ENCODE data around the gene ZNF530.

ZNF530 gene

GRCh38 chr19:57599761-57600383 is at the start of gene ZNF530:
Gene ZNF530, plus strand, starts transcription at chr19:57599885. Its CDS starts 4,461 bp downstream, at chr19:57604346.
- H3K4me1 ChIP-seq (ENCODE audit: control insufficient read depth in 1 of 2, insufficient read depth in 2 of 2, low read length in 2 of 2) = peaks cover 4 to 14% of the 10 kb centered on the region in 2 donors
- peak within 1 kb of the TSS; percentile 70 to 93 for H3K4me3 ChIP-seq (ENCODE audit: low read depth in 1 of 2, low read length in 2 of 2)
- no peak within 1 kb of the TSS for H3K27ac ChIP-seq (ENCODE audit: low read length)
- H3K9me3 ChIP-seq (ENCODE audit: control insufficient read depth in 1 of 2, low read length in 2 of 2) = peaks cover 15 to 31% of the 10 kb centered on the region in 2 donors
- H3K27me3 ChIP-seq (ENCODE audit: low read depth, low read length) = no peaks in the 10 kb centered on the region
- H3K36me3 ChIP-seq (ENCODE audit: control insufficient read depth in 1 of 2, insufficient read depth in 2 of 2, low read length in 2 of 2) = peaks cover 8 to 35% of the 10 kb centered on the region in 2 donors

GRCh38 chr19:57552432-57552831 is 47.3 kb upstream of the ZNF530 start:
- Histone ChIP-seq H3K27me3 (ENCODE audit: low read depth, low read length) (no peaks in the 10 kb centered on the region), H3K36me3 (ENCODE audit: control insufficient read depth in 1 of 2, insufficient read depth in 2 of 2, low read length in 2 of 2) (peaks cover 76 to 91% of the 10 kb centered on the region in 2 donors), H3K27ac (ENCODE audit: low read length) (no peak overlapping the region), H3K4me3 (ENCODE audit: low read depth in 1 of 2, low read length in 2 of 2) (peak overlapping the region in 1 of 2 donors; percentile 38), H3K9me3 (ENCODE audit: control insufficient read depth in 1 of 2, low read length in 2 of 2) (peaks cover 51 to 87% of the 10 kb centered on the region in 2 donors), H3K4me1 (ENCODE audit: control insufficient read depth in 1 of 2, insufficient read depth in 2 of 2, low read length in 2 of 2) (no peaks in the 10 kb centered on the region)

- Histone ChIP-seq H3K27me3 (ENCODE audit: low read depth, low read length) (no peaks in the 10 kb centered on the region), H3K27ac (ENCODE audit: low read length) (no peak overlapping the region), H3K36me3 (ENCODE audit: control insufficient read depth in 1 of 2, insufficient read depth in 2 of 2, low read length in 2 of 2) (peaks cover 32 to 39% of the 10 kb centered on the region in 2 donors), H3K4me3 (ENCODE audit: low read depth in 1 of 2, low read length in 2 of 2) (peak overlapping the region; percentile 74 to 98), H3K9me3 (ENCODE audit: control insufficient read depth in 1 of 2, low read length in 2 of 2) (peaks cover 13 to 42% of the 10 kb centered on the region in 2 donors), H3K4me1 (ENCODE audit: control insufficient read depth in 1 of 2, insufficient read depth in 2 of 2, low read length in 2 of 2) (peaks cover 11 to 17% of the 10 kb centered on the region in 2 donors)
These were observed 42.0 kb upstream of the ZNF530 start for GRCh38 chr19:57557659-57558058.

GRCh38 chr19:57558525-57558924 is 41.2 kb upstream of the ZNF530 start:
- H3K36me3 ChIP-seq (ENCODE audit: control insufficient read depth in 1 of 2, insufficient read depth in 2 of 2, low read length in 2 of 2) = peaks cover 27 to 30% of the 10 kb centered on the region in 2 donors
- H3K27me3 ChIP-seq (ENCODE audit: low read depth, low read length) = no peaks in the 10 kb centered on the region
- peaks cover 7 to 40% of the 10 kb centered on the region in 2 donors for H3K9me3 ChIP-seq (ENCODE audit: control insufficient read depth in 1 of 2, low read length in 2 of 2)
- H3K27ac ChIP-seq (ENCODE audit: low read length) = no peak overlapping the region
- peaks cover 11 to 17% of the 10 kb centered on the region in 2 donors for H3K4me1 ChIP-seq (ENCODE audit: control insufficient read depth in 1 of 2, insufficient read depth in 2 of 2, low read length in 2 of 2)
- H3K4me3 ChIP-seq (ENCODE audit: low read depth in 1 of 2, low read length in 2 of 2) = peak overlapping the region; percentile 74 to 98

- H3K4me1 ChIP-seq (ENCODE audit: control insufficient read depth in 1 of 2, insufficient read depth in 2 of 2, low read length in 2 of 2) = peaks cover 11 to 17% of the 10 kb centered on the region in 2 donors
- H3K4me3 ChIP-seq (ENCODE audit: low read depth in 1 of 2, low read length in 2 of 2) = peak overlapping the region; percentile 74 to 98
- H3K27me3 ChIP-seq (ENCODE audit: low read depth, low read length) = no peaks in the 10 kb centered on the region
- H3K36me3 ChIP-seq (ENCODE audit: control insufficient read depth in 1 of 2, insufficient read depth in 2 of 2, low read length in 2 of 2) = peaks cover 23 to 26% of the 10 kb centered on the region in 2 donors
- H3K27ac ChIP-seq (ENCODE audit: low read length) = peak overlapping the region; percentile 31
- peaks cover 7 to 38% of the 10 kb centered on the region in 2 donors for H3K9me3 ChIP-seq (ENCODE audit: control insufficient read depth in 1 of 2, low read length in 2 of 2)
These were observed 40.7 kb upstream of the ZNF530 start for GRCh38 chr19:57559008-57559403.

- Histone ChIP-seq H3K4me3 (ENCODE audit: low read depth in 1 of 2, low read length in 2 of 2) (peak within 1 kb of the TSS; percentile 74 to 98), H3K4me1 (ENCODE audit: control insufficient read depth in 1 of 2, insufficient read depth in 2 of 2, low read length in 2 of 2) (peaks cover 11 to 17% of the 10 kb centered on the region in 2 donors), H3K36me3 (ENCODE audit: control insufficient read depth in 1 of 2, insufficient read depth in 2 of 2, low read length in 2 of 2) (peaks cover 18 to 20% of the 10 kb centered on the region in 2 donors), H3K27ac (ENCODE audit: low read length) (peak within 1 kb of the TSS; percentile 31), H3K27me3 (ENCODE audit: low read depth, low read length) (no peaks in the 10 kb centered on the region), H3K9me3 (ENCODE audit: control insufficient read depth in 1 of 2, low read length in 2 of 2) (peaks cover 5 to 37% of the 10 kb centered on the region in 2 donors)
These were observed 40.2 kb upstream of the ZNF530 start, which contains the start of gene ZNF550 for GRCh38 chr19:57559404-57560025. Gene ZNF550, minus strand, starts transcription at chr19:57559863. Its CDS starts 181 bp downstream, at chr19:57559682.

GRCh38 chr19:57560049-57560491 is 39.6 kb upstream of the ZNF530 start:
- Histone ChIP-seq H3K4me1 (ENCODE audit: control insufficient read depth in 1 of 2, insufficient read depth in 2 of 2, low read length in 2 of 2) (peaks cover 11 to 17% of the 10 kb centered on the region in 2 donors), H3K27ac (ENCODE audit: low read length) (peak overlapping the region; percentile 27), H3K36me3 (ENCODE audit: control insufficient read depth in 1 of 2, insufficient read depth in 2 of 2, low read length in 2 of 2) (peaks cover 12 to 15% of the 10 kb centered on the region in 2 donors), H3K4me3 (ENCODE audit: low read depth in 1 of 2, low read length in 2 of 2) (peak overlapping the region; percentile 74 to 98), H3K9me3 (ENCODE audit: control insufficient read depth in 1 of 2, low read length in 2 of 2) (peaks cover 6 to 35% of the 10 kb centered on the region in 2 donors), H3K27me3 (ENCODE audit: low read depth, low read length) (no peaks in the 10 kb centered on the region)

- Histone ChIP-seq H3K4me3 (ENCODE audit: low read depth in 1 of 2, low read length in 2 of 2) (peak overlapping the region in 1 of 2 donors; percentile 6), H3K4me1 (ENCODE audit: control insufficient read depth in 1 of 2, insufficient read depth in 2 of 2, low read length in 2 of 2) (peaks cover 3 to 9% of the 10 kb centered on the region in 2 donors), H3K27me3 (ENCODE audit: low read depth, low read length) (no peaks in the 10 kb centered on the region), H3K36me3 (ENCODE audit: control insufficient read depth in 1 of 2, insufficient read depth in 2 of 2, low read length in 2 of 2) (no peaks in the 10 kb centered on the region), H3K9me3 (ENCODE audit: control insufficient read depth in 1 of 2, low read length in 2 of 2) (peaks cover 28 to 56% of the 10 kb centered on the region in 2 donors), H3K27ac (ENCODE audit: low read length) (no peak overlapping the region)
These were observed 36.1 kb upstream of the ZNF530 start for GRCh38 chr19:57563547-57563946.

- Histone ChIP-seq H3K4me1 (ENCODE audit: control insufficient read depth in 1 of 2, insufficient read depth in 2 of 2, low read length in 2 of 2) (no peaks in the 10 kb centered on the region), H3K4me3 (ENCODE audit: low read depth in 1 of 2, low read length in 2 of 2) (peak overlapping the region; percentile 30 to 46), H3K27me3 (ENCODE audit: low read depth, low read length) (no peaks in the 10 kb centered on the region), H3K36me3 (ENCODE audit: control insufficient read depth in 1 of 2, insufficient read depth in 2 of 2, low read length in 2 of 2) (peaks cover 0 to 15% of the 10 kb centered on the region in 2 donors), H3K27ac (ENCODE audit: low read length) (no peak overlapping the region), H3K9me3 (ENCODE audit: control insufficient read depth in 1 of 2, low read length in 2 of 2) (peaks cover 53 to 84% of the 10 kb centered on the region in 2 donors)
These were observed 33.1 kb upstream of the ZNF530 start for GRCh38 chr19:57566396-57567265.

GRCh38 chr19:57570707-57571106 is 29.0 kb upstream of the ZNF530 start:
- H3K4me3 ChIP-seq (ENCODE audit: low read depth in 1 of 2, low read length in 2 of 2) = peak overlapping the region in 1 of 2 donors; percentile 99
- H3K4me1 ChIP-seq (ENCODE audit: control insufficient read depth in 1 of 2, insufficient read depth in 2 of 2, low read length in 2 of 2) = no peaks in the 10 kb centered on the region
- peaks cover 81 to 98% of the 10 kb centered on the region in 2 donors for H3K9me3 ChIP-seq (ENCODE audit: control insufficient read depth in 1 of 2, low read length in 2 of 2)
- peaks cover 37 to 56% of the 10 kb centered on the region in 2 donors for H3K36me3 ChIP-seq (ENCODE audit: control insufficient read depth in 1 of 2, insufficient read depth in 2 of 2, low read length in 2 of 2)
- no peaks in the 10 kb centered on the region for H3K27me3 ChIP-seq (ENCODE audit: low read depth, low read length)
- no peak overlapping the region for H3K27ac ChIP-seq (ENCODE audit: low read length)
